ENCODE measurements around the gene BMPR1B.
A peak's percentile ranks its signal among the peaks of the same experiment; 100 is the strongest.

The BMPR1B gene

DNA sequence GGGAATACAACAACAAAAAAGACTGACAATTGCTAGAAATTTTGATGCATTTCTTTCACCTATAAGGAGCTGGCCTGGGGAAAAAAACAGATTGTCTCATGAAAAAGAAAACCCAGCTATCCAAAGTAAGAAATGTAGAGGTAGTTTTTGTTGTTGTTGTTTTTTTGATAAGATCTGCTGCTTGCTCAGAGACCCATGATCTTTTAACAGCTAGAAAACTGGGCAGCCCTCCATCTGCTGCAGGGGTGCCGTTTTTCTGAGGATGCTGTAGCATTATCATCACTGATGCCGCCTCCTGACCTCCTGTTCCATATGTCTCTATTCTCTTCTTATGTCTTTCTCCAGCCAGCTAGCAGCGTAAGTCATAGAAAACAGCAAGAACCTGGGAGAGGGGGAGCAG, 98.3 kb downstream of the BMPR1B start:
- TF ChIP-seq, protein P1, sequence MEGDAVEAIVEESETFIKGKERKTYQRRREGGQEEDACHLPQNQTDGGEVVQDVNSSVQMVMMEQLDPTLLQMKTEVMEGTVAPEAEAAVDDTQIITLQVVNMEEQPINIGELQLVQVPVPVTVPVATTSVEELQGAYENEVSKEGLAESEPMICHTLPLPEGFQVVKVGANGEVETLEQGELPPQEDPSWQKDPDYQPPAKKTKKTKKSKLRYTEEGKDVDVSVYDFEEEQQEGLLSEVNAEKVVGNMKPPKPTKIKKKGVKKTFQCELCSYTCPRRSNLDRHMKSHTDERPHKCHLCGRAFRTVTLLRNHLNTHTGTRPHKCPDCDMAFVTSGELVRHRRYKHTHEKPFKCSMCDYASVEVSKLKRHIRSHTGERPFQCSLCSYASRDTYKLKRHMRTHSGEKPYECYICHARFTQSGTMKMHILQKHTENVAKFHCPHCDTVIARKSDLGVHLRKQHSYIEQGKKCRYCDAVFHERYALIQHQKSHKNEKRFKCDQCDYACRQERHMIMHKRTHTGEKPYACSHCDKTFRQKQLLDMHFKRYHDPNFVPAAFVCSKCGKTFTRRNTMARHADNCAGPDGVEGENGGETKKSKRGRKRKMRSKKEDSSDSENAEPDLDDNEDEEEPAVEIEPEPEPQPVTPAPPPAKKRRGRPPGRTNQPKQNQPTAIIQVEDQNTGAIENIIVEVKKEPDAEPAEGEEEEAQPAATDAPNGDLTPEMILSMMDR (IDR thresholded peaks at IDR 0.05; ENCODE audit: control insufficient read depth, insufficient read depth, low read depth, low read length, missing control alignments) = no peak
- H3K4me3 ChIP-seq (ENCODE audit: control insufficient read depth, low read depth, low read length) = no peak overlapping the region
- DNase-seq (ENCODE audit: low read depth) = no peak

DNA sequence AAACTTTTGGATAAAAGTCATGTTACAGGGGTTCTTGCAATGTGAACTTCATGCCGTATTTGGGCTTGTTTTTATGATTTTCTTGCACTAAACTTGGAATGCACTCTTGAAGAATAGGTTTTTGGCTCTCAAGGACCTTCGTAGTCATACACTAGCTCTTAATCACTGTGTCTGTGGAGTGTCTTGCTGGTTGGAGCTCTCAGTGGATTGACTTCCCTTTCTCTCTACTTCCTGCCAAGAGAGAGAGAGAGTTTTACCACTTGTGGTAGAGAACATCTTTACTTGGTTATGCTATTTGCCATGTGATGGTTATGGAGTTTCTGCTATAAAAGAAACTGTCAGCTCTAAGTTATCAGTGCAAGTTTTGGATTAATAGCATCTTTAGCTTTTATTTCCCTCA, 112.4 kb downstream of the BMPR1B start:
- peak; percentile 42 for DNase-seq (ENCODE audit: low read depth)
- no peak overlapping the region for H3K4me3 ChIP-seq (ENCODE audit: control insufficient read depth, low read depth, low read length)
- TF ChIP-seq, protein P1 (IDR thresholded peaks at IDR 0.05; ENCODE audit: control insufficient read depth, insufficient read depth, low read depth, low read length, missing control alignments) = no peak

DNA sequence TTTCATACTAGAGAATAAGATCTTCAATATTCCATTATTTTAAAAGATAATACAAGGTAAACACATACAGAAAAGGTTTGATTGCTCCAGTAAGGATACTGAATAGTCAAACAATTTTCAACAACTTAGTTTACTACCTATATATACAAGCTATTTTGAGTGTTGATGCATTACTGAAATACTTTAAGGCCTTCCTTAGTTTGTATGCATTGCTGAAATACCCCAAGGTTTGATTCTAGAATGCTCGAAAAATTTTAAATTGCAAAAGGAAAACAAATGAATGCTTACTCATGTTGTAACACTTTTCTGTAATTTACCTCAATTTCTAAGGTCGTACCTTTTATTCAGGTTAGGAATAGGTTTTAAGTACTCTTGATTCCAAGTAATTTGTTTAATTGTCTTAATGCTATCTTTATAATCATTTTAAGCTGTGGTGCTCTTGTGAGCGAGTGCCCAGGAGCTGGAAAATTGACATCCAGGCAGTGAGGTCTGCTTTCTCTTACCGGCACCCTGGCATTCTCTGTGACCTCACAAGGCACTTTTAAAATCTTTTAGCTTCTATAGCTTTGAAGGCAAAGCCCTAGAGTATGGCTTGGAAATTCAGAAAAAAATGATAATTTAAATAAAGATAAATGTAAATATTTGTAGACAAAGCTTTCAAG, 114.0 kb downstream of the BMPR1B start:
- no peak for DNase-seq (ENCODE audit: low read depth)
- TF ChIP-seq, protein P1 (IDR thresholded peaks at IDR 0.05; ENCODE audit: control insufficient read depth, insufficient read depth, low read depth, low read length, missing control alignments) = no peak
- no peak overlapping the region for H3K4me3 ChIP-seq (ENCODE audit: control insufficient read depth, low read depth, low read length)

DNA sequence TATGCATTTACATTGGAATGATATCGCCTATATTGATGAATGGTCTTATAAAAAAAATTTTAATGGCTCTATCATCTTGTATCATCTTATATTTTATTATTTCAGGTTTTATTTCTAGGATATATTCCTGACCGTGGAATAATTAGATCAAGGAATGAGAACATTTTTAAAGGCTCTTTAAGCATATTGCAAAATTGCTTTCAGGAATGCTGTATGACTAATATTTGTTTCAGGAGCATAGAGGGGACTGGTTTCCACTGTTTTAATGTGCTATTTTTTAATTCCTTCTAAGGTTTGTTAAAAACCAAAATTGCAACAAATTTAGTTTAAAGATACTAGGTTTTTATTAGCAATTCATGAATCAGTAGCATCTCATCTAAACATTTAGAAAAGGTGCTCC, 120.2 kb downstream of the BMPR1B start:
- DNase-seq (ENCODE audit: low read depth) = peak; percentile 16
- no peak overlapping the region for H3K4me3 ChIP-seq (ENCODE audit: control insufficient read depth, low read depth, low read length)
- TF ChIP-seq, protein P1 (IDR thresholded peaks at IDR 0.05; ENCODE audit: control insufficient read depth, insufficient read depth, low read depth, low read length, missing control alignments) = no peak

DNA sequence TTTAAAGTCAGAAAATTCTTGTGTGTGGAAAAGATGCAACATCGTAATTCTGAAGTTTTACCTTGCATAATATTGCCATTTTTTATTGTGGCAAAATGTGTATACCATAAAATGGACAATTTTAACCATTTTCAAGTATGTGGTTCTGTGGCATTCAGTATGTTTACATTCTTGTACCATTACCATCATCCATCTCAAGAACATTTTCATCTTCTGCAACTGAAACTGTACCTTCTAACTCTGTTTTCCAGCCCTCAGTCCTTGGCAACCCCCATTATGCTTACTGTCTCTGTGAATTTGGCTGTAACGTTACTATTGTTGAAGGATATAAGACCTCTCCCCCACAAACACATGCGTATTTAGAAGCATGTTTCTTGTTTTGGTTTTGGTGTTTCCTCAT, 123.2 kb downstream of the BMPR1B start:
- no peak overlapping the region for H3K4me3 ChIP-seq (ENCODE audit: control insufficient read depth, low read depth, low read length)
- TF ChIP-seq, protein P1 (IDR thresholded peaks at IDR 0.05; ENCODE audit: control insufficient read depth, insufficient read depth, low read depth, low read length, missing control alignments) = no peak

DNA sequence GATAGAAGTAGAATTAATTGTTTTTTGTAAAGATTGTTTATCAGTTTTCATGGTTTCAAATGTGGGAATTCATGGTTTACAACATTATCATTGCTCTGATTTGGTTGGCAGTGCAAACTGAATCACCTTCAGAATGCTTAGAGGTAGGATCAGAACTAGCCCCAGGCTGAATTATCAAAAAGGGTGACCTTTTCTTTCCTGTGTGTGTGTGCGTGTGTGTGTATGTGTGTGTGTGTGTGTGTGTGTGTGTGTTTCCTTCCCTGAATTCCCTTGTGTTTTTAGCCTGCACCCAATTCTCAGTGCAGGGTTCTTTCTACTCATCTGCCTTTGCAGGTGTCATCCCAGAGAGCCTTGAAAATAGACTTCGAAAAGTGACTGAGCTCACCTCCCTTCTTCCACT, 125.0 kb downstream of the BMPR1B start:
- TF ChIP-seq, protein P1 (IDR thresholded peaks at IDR 0.05; ENCODE audit: control insufficient read depth, insufficient read depth, low read depth, low read length, missing control alignments) = no peak
- no peak for DNase-seq (ENCODE audit: low read depth)
- H3K4me3 ChIP-seq (ENCODE audit: control insufficient read depth, low read depth, low read length) = no peak overlapping the region

More for the DNA sequence above, 123.2 kb downstream of the BMPR1B start:
- no peak for DNase-seq (ENCODE audit: low read depth)

All from AG09309 (cell line).